Skeletal muscle cell (primary cell): ENCODE data around the gene BTBD16.
A peak's percentile ranks its signal among the peaks of the same experiment; 100 is the strongest.

Source experiments
- DNase-seq: peaks from one replicate; pipeline ENCODE4 v3.0.0-alpha.2; 2010; ENCODE audit warnings: low read depth
- H3K4me3 ChIP-seq: 2 replicates; pipeline ENCODE4 v1.5.1; 2011; ENCODE audit warnings: low read depth, mild to moderate bottlenecking, control low read depth, low read length, moderate library complexity

The BTBD16 gene

DNA sequence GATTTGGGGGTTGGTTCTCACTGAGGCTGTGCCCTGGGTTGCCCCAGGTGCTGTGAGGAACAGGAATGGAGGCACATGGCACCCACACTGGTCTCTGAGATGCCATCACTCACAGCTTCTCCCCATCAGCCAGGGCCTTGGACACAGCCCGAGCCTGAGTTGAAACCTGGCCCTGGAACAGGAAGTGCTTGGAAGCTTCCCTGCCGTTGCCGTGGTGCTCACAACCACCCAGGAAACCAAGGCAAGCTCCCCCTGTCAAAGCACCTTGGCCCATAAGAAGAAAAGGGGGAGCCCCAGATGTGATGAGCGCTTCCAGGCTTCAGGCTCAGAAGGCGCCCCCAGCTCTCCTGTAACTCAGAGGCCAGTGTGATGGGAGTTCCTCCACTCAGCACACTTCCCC lies at the start of gene BTBD16:
Gene BTBD16 (plus strand): TSS at position 221 of the 400 bp plus-strand sequence. CDS start 3,786 bp downstream, outside the sequence.
- no peak within 1 kb of the TSS for H3K4me3 ChIP-seq
- DNase-seq, result no peak

DNA sequence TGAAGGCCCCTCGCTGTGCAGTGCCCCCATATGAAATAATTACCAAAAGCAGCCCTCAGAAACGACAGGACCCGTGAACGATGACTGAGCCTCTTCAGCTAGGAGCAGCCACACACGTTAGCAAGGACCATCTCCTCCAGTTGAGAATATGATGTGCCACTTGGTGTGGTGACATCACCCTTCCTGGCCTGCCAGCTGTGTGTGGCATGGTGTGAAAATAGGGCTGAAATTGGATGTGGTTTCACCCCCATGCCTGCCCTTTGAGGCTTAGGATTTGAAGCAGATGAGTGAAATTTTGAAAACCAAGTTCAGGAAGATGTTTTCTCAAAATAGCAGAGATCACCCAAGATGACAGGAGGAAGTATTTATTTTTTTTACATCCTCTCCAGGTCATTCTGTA lies 49.1 kb upstream of the BTBD16 start:
- DNase-seq, result no peak
- no peak overlapping the region for H3K4me3 ChIP-seq

DNA sequence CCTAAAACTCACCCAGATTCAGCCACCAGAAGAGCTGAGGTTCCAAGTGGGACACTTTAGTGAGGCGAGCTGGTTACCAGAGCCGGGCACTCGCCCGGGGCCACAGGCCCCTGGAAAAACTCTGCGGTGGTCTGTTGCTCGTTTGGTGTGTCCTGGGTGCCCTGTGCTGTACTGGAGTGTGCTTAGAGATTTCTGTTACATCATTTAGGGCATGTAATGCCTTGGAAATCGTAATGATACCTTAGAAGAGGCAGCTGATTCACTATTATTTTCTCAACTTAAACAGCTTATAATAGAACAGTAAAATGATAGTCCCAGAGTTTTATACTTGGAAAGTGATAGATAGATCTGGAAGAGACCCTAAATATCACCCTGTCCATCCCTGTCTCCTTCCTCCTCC lies 48.5 kb upstream of the BTBD16 start:
- DNase-seq, result no peak

DNA sequence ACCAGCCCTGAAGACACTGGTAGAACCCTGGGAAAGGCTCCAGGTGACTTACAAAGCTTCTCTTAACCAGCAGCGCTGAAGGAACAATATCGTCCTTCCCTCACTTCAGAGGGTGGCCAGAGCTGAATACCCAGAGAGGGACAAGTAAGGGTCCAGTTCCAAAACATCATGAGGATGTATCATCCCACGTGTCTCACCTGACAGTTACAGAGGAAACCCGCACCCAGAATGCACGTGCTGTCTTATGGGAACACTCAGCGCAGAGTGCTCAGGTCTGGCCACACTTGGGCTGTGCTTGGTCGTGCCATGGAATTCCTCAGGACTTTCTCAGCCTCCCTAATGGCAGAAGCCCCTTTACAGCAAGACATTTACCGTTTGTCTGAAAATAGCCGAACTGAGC lies 46.9 kb upstream of the BTBD16 start:
- no peak for DNase-seq
- no peak overlapping the region for H3K4me3 ChIP-seq

More for the DNA sequence above, 48.5 kb upstream of the BTBD16 start:
- H3K4me3 ChIP-seq, result no peak overlapping the region

DNA sequence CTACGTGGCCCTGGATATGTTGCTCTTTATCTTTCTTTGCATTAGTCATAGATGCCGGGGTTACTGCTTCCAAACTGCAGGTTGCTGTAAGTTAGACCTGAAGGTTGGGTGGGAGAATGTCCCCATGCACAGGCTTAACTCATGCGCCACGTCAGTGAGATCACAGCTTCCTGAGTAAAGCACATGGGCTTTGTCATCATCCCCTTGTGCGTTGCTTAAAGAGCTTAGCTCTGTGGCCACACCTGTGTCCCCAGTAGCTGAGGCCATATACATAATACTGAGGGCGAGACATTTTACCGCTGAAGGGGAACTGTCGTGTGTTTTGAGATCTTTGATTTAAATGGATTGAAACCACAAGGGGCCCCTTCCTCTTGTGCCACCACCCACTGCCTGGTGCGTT lies 45.8 kb upstream of the BTBD16 start:
- DNase-seq, result no peak
- H3K4me3 ChIP-seq, result no peak overlapping the region

DNA sequence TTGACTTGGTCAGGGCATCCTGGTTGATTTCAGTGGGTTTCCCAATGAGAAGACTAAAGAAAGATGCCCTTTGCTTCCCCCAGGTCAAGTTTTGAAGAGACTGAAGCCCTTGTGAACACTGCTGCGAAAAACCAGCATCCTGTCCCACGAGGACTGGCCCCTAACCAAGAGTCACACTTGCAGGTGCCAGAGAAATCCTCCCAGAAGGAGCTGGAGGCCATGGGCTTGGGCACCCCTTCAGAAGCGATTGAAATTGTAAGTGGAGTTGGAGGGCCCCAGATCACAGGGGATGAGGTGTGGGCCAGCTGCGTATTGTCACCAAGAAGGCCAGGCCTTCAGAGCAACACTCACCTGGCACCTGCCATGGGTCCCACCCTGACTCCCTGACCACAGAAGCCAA lies 43.3 kb upstream of the BTBD16 start:
- no peak overlapping the region for H3K4me3 ChIP-seq
- no peak for DNase-seq

DNA sequence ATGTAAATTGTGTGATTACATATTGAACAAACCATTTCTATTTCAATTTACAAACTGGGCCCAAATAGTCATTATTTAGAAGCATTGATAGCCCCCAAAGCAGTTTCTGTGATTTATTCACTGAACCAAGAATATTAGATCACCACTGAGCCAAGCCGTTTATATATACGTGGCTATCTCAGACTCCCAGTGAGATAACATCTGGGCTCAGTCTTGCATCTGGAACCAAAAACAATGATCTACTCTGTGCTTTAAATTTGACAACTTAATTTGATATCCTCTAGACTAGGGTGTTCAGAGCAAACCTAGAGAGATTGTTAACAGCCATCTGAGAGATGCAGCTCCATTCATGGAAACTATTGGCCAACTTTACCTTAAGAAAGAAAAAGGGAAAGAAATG lies 41.4 kb upstream of the BTBD16 start:
- H3K4me3 ChIP-seq, result no peak overlapping the region
- no peak for DNase-seq

DNA sequence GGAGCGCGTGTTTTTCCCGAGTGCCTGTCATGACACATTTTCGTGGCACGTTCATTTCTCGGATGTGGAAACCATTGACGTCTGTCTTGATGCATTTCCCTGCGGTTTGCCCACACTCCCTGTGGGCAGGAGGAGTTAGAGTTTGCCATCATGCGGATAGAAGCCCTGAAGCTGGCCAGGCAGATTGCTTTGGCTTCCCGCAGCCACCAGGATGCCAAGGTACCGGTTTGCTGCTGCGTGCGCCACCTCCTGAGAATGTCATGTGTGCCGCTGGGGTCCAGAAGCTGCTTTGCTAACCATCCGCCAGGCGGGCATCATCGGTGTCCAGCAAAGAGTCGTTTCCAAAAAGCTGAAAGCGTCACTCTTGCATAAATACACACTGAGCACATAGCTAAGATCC lies 40.9 kb upstream of the BTBD16 start:
- no peak overlapping the region for H3K4me3 ChIP-seq

DNA sequence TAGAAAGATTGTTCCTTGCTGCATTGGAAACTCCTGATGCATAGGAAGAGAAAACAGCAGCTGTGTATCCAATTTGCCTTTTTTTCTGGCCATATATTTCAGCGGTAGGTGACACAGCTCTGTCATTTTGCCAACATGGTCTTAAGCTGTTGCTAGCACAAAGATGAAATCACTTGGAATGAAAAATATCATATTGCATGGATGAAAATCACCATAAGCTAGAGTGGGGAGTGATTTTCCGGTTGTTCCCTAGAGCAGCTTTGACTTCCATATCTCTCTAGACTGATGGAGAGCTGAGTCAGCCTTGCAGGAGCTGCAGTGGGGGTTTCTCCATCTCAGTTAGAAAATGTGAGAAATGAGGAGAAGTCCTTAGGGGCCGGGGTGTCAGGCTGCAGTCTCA lies 38.3 kb upstream of the BTBD16 start:
- no peak overlapping the region for H3K4me3 ChIP-seq
- peak; percentile 83 for DNase-seq

More for the DNA sequence above, 40.9 kb upstream of the BTBD16 start:
- DNase-seq, result no peak

DNA sequence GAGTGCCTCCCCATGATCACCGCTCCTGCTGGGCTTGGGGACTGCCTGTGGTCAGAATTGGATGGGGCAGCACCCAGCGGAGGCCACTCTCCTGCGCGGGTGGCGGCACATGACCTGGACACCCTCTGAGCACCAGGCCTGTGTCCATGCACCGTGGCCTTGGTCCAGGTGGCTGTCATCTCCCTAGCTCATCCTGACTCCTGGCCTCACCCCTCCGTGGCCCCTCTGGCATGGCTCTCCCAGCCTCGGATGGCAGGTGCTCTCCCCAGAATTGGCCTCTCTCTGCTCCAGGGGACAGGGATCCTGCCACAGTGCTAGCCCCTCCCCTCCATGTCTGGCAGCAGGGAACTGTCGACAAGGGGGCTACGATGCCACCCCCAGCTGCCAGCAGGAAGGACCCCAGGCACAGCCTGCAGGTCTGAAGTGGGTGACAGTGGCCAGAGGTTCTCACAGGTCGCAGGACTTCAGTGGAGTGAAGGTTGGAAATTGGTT lies 37.2 kb upstream of the BTBD16 start:
- DNase-seq, result no peak

DNA sequence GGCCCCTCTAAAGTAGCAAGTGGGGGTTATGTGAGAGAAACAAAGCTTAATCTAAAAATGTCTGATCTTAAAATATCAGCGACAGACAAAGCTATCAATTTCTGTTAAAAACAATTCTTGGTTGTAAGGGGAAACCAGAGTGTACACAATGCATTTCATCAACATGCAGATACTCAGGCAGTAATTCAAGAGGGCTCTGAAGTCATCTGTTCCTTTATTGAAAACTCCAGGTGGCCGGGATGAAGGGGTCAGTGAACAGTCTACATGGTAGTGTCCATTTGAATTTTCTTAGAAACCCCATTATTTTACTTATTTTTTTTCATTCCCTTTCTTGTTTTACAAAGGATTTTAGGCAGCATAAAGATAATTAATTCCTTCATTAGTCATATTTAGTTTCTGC lies 36.7 kb upstream of the BTBD16 start:
- no peak for DNase-seq
- no peak overlapping the region for H3K4me3 ChIP-seq

More for the DNA sequence above, 37.2 kb upstream of the BTBD16 start:
- H3K4me3 ChIP-seq, result no peak overlapping the region

DNA sequence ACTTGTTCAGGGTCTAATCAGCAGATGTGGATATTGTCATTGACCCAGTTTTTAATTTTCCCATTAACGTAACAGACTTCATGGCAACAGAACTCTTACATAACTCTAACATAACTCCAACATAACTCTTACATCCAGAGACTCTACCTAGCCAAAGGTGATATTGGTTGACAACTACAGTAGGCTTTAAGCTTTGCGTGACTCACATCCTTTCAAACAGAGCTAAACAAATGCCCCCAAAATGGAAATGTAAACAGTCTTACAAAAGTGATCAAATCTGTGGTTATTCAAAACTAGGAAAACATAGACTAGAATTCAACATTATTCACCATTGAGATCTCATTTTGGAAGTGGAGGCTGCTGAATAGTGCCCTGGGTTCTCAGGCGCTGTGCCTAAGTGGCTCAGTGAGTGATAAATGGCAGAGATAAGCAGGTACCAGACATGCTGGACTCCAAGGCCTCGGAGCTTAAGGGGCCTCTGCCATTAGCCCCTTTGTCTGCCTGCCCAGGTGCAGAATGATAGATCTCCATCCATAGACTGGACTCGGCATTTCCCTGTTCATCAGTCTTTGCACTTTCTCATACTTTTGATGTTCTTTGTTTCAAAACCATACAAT lies 34.3 kb upstream of the BTBD16 start:
- H3K4me3 ChIP-seq, result no peak overlapping the region
- DNase-seq, result no peak

DNA sequence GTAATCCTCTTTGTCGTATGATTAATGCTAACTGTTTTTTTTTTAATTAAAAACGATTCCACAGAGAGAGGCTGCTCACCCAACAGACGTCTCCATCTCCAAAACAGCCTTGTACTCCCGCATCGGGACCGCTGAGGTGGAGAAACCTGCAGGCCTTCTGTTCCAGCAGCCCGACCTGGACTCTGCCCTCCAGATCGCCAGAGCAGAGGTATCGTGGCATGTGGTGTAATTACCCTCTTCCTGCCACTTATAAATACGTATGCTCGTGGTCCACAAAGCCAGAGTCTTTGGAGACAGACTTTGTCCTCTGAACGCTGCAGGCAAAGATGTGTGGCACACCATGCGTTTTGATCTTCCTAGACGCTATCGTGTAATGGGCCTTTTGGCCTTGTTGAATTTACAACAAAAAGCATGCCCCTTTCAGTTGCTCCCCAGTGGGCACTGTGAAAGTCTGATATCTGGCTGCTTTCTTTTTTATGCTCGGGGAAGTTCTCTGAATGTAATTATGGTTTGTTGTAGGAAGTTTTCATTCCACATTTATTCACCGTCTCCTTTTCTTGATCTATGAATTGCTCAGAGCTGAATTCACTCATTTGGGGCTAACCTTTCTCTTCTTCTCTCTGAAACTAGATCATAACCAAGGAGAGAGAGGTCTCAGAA lies 33.6 kb upstream of the BTBD16 start:
- DNase-seq, result no peak

DNA sequence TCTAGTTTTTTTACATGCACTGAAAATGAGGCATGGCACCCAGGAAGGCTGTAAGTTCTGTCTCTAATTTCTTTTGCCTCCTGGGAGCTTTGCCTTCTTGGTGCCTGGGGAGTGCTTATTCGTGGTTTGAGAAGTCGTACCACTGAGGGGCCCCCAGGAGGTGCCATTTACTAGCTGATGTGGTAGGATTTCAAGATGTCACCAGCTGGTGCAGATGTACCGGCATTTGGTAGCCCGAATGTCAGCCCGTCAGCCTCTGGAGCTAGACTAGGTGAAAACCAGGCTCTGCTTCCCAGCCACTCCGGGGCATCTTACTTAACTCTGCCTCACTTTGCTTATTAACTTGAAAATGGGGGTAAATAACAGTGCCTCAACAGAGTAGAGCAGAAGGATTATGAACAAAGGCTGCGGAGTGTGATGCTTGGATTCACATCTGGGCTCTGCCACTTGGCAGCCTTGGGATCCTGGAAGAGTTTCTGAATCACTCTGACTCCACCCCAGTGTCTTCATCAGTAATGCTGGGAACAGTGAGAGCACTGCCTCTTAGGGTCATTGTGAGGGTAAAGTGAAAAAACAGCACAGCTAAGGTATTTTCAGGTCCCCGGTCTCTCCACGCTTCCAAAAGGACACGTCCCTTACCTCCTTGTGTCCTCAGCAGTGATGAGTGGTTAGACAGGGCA lies 31.4 kb upstream of the BTBD16 start:
- peak; percentile 49 for DNase-seq

More for the DNA sequence above, 33.6 kb upstream of the BTBD16 start:
- H3K4me3 ChIP-seq, result no peak overlapping the region

DNA sequence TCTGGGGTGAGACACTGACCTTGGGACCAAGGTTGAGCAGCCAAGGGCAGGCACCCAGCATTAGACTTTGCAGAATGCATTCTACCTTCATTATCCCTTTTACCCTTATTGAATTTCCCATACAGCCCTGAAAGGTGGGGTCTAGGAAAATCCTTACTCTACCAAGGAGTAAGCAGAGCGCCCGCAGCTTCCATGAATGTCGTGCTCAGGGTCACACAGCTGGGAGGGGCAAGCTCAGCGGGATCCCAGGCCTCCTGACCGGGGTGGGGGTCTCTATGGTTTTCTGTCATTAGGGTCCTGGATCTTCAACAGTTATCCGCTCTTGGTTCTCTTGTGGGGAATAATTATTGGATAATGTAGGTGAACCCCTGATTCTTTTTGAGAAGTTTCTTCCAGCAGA lies 30.7 kb upstream of the BTBD16 start:
- H3K4me3 ChIP-seq, result no peak overlapping the region
- DNase-seq, result no peak

More for the DNA sequence above, 31.4 kb upstream of the BTBD16 start:
- H3K4me3 ChIP-seq, result no peak overlapping the region

DNA sequence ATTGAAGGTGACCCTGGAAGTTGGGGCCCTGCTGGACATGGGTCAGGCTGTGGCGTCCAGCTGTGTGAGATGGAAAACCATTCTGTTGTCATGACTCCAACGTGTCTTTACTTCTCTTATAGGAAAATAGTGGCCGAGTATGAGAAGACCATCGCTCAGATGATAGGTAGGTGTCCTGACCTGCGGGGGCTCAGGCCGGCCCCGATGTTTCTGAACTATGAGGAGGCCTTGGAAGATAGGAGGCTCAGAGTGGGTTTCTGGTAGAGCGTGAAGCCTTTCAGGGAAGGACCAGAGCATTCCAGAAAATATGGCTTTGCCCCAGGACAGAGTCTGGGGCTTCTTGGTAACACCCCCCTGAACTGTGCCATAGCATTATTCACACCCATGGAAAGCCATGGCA lies 29.3 kb upstream of the BTBD16 start:
- no peak overlapping the region for H3K4me3 ChIP-seq
- DNase-seq, result no peak

DNA sequence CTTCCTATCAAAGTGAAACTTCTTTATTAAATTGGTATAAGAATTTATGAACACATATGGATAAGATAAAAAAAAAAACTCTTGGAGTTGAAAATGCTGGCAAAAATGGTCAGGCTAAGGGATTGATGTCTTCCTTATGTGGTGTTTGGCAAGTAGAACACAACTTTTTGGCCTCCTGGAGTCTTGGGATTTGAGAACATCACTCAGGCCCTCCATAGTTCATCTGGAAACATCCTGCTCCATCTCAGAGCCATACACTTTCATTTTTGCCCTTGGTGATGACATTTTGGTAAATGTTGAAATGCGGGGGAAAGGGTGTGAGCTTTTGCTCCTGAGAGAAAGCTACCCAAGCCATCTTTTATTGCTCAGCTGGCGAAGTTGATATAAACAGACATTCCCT lies 27.5 kb upstream of the BTBD16 start:
- DNase-seq, result peak; percentile 52
- H3K4me3 ChIP-seq, result no peak overlapping the region

DNA sequence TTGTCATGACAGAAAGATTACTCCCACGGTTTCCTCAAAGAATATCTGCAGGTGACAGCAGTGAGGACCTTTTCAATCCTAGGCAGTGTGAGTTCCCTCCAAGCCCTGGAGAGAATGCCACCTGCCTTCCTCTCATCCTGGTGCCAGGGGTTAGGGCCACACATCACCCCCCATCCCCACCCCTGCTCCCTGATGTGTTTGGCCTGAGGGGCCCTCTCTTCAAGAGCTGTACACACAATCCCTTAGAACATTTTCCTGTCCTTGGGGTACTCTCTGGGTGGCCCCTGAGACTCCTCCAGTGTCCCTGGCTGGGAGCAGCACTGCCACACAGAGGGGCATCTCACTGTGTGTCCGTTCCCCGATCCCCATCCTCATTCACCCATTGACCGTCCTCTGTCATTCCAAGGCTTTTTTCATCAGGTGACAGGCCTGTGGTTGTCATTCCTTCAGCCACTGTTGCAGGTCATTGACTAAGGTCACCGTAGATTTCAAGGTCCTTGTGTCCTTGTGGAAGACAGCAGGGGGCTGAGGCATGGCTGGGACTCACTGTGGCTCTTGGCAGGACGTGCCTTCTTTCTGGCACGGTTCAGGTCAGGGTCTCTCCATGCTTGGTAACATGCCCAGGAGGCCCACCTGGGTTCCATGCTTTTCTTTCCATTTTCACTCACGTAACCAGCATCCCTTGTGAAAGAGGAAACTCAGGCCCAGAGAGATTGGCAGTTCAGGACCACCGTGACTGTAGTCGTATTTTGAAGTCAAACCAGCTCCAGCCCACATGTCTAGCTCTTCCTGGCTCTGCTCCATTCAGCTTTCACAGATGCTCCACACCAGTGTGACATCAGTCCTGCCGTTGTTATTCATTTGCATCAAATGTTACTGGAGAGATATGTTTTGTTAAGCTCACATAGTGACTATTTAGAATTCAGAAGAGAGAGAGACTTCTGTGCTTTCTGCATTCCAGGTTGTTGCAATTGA lies 26.8 kb upstream of the BTBD16 start:
- no peak overlapping the region for H3K4me3 ChIP-seq
- DNase-seq, result no peak

DNA sequence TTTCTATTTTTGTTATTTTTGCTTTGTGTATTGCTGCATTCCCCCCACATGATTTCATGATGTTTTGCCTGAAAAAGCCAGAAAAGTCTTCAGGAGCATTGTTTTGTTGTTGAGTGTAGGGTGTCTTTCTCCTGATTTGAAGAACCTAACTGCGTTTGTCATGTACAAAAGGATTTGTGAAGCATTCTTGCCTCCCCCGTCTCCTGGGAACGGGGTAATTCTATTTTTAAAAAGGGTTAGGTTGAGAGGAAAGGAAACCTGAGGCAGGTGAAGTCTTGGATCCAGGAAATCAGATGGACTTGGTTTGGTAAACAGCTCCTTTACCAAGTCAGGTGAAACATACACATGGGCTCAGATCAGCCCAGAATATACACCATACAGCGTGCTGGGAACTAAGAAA lies 26.0 kb upstream of the BTBD16 start:
- no peak overlapping the region for H3K4me3 ChIP-seq
- no peak for DNase-seq
